IMR-90 (cell line): ENCODE results near the gene ELFN1. TPM values are rescaled to one million over a fixed set of nuclear protein-coding genes. Genes with fewer than 3 reads are reported as not detected.

ENCODE experiments used
- ATAC-seq: fragments of 200-7000 bp; cut with Tn5 transposase; 2 replicates; pipeline ENCODE4 v1.9.1; 2020; ENCODE audit warnings: low read depth, mild to moderate bottlenecking, moderate library complexity
- BruUV-seq: library from RNA; stranded (reverse); fragments of 400-500 nt; replicated peaks from 2 replicates; lab custom pipeline; 2021; lab: Mats Ljungman, UMichigan
- CTCF ChIA-PET: fragments of 300-600 bp; formaldehyde crosslinking; extraction: SDS; loops from one replicate; lab custom pipeline; 2021; ENCODE audit warnings: antibody characterized with exemption; lab: Yijun Ruan, JAX
- POLR2A ChIA-PET: fragments of 300-600 bp; sonication (Branson Sonifier 250); formaldehyde crosslinking; loops from one replicate; lab custom pipeline; 2022; ENCODE audit warnings: antibody characterized with exemption; ENCODE audit not compliant: unreplicated experiment; lab: Charles Lee
- DNase-seq: peaks from one replicate; pipeline ENCODE4 v3.0.0; 2013
- H2AFZ ChIP-seq: replicated peaks from 2 replicates; pipeline ENCODE3; 2013; ENCODE audit warnings: low read length, mild to moderate bottlenecking; ENCODE audit not compliant: poor library complexity
- H2AK5ac ChIP-seq: 2 replicates; pipeline ENCODE4 v1.6.1; 2013; ENCODE audit warnings: low read depth, low read length, inconsistent platforms
- H2AK9ac ChIP-seq: replicated peaks from 2 replicates; pipeline ENCODE3; 2013; ENCODE audit warnings: mild to moderate bottlenecking, low read depth, low read length, moderate library complexity; ENCODE audit not compliant: poor library complexity
- H2BK120ac ChIP-seq: 2 replicates; pipeline ENCODE4 v1.6.1; 2013; ENCODE audit warnings: low read depth, low read length, inconsistent platforms
- H2BK15ac ChIP-seq: 3 replicates; pipeline ENCODE4 v1.6.1; 2013; ENCODE audit warnings: low read depth, low read length, inconsistent platforms
- H2BK20ac ChIP-seq: 2 replicates; pipeline ENCODE4 v1.6.1; 2013; ENCODE audit warnings: low read depth, mild to moderate bottlenecking, inconsistent platforms, low read length, moderate library complexity
- H2BK5ac ChIP-seq: 2 replicates; pipeline ENCODE4 v1.6.1; 2013; ENCODE audit warnings: mild to moderate bottlenecking, low read depth, low read length, inconsistent platforms; ENCODE audit not compliant: poor library complexity, severe bottlenecking
- H3K14ac ChIP-seq: replicated peaks from 2 replicates; pipeline ENCODE4 v1.6.1; 2013; ENCODE audit warnings: low read depth, low read length, inconsistent platforms
- H3K18ac ChIP-seq: 2 replicates; pipeline ENCODE4 v1.6.1; 2013; ENCODE audit warnings: low read depth, low read length, control low read depth
- H3K23ac ChIP-seq: 2 replicates; pipeline ENCODE4 v1.6.1; 2013; ENCODE audit warnings: low read depth, low read length, inconsistent platforms
- H3K27ac ChIP-seq: 2 replicates; pipeline ENCODE4 v1.5.1; 2013; ENCODE audit warnings: mild to moderate bottlenecking, control low read depth, low read length; ENCODE audit not compliant: insufficient read depth
- H3K27me3 ChIP-seq: 2 replicates; pipeline ENCODE4 v1.6.1; 2013; ENCODE audit warnings: low read length; ENCODE audit not compliant: control insufficient read depth, insufficient read depth
- H3K36me3 ChIP-seq: 2 replicates; pipeline ENCODE4 v1.6.1; 2013; ENCODE audit warnings: low read length, mixed read lengths; ENCODE audit not compliant: control insufficient read depth, insufficient read depth
- H3K4ac ChIP-seq: 2 replicates; pipeline ENCODE4 v1.6.1; 2013; ENCODE audit warnings: low read depth, low read length, inconsistent platforms
- H3K4me1 ChIP-seq: 2 replicates; pipeline ENCODE4 v1.6.1; 2013; ENCODE audit warnings: low read length, mixed read lengths; ENCODE audit not compliant: control insufficient read depth, insufficient read depth
- H3K4me2 ChIP-seq: 2 replicates; pipeline ENCODE4 v1.6.1; 2013; ENCODE audit warnings: low read depth, mild to moderate bottlenecking, control low read depth, low read length, moderate library complexity
- H3K4me3 ChIP-seq: 2 replicates; pipeline ENCODE4 v1.5.1; 2013; ENCODE audit warnings: low read depth, mild to moderate bottlenecking, control low read depth, low read length, moderate library complexity; ENCODE audit not compliant: insufficient read depth
- H3K56ac ChIP-seq: 2 replicates; pipeline ENCODE4 v1.6.1; 2013; ENCODE audit warnings: low read length, inconsistent platforms; ENCODE audit not compliant: insufficient read depth; ENCODE audit errors: extremely low read depth
- H3K79me1 ChIP-seq, 2 experiments: 2 replicates each; pipeline ENCODE4 v1.6.1; 2013; ENCODE audit warnings: low read length in 2 of 2, inconsistent platforms in 1 of 2, low read depth in 1 of 2
- H3K9ac ChIP-seq: 2 replicates; pipeline ENCODE4 v1.6.1; 2013; ENCODE audit warnings: low read depth, low read length, control low read depth
- H3K9me1 ChIP-seq: 2 replicates; pipeline ENCODE4 v1.6.1; 2013; ENCODE audit warnings: low read length, inconsistent platforms; ENCODE audit not compliant: insufficient read depth
- H3K9me3 ChIP-seq: 2 replicates; pipeline ENCODE4 v1.6.1; 2013; ENCODE audit warnings: low read length; ENCODE audit not compliant: control insufficient read depth, insufficient read depth
- H4K20me1 ChIP-seq: 2 replicates; pipeline ENCODE4 v1.6.1; 2013; ENCODE audit warnings: low read length, inconsistent platforms; ENCODE audit not compliant: insufficient read depth
- H4K5ac ChIP-seq: 2 replicates; pipeline ENCODE4 v1.6.1; 2013; ENCODE audit warnings: mild to moderate bottlenecking, low read depth, low read length, control low read depth
- H4K8ac ChIP-seq, 2 experiments: 2 replicates each; pipeline ENCODE4 v1.6.1; 2013; ENCODE audit warnings: low read depth in 2 of 2, low read length in 2 of 2, control low read depth in 1 of 2, inconsistent platforms in 1 of 2
- H4K91ac ChIP-seq: 2 replicates; pipeline ENCODE4 v1.6.1; 2013; ENCODE audit warnings: low read depth, low read length, inconsistent platforms; ENCODE audit not compliant: insufficient read depth
- CEBPB ChIP-seq: IDR thresholded peaks from 2 replicates; pipeline ENCODE4 v1.6.1; 2012; ENCODE audit warnings: low read depth, low read length, improper control_type of control experiment
- CHD1 ChIP-seq: IDR thresholded peaks from 2 replicates; pipeline ENCODE4 v1.6.1; 2012; ENCODE audit warnings: low read depth, low read length, improper control_type of control experiment
- FOS ChIP-seq: fragments of 150-350 bp; IDR thresholded peaks from 2 replicates; pipeline ENCODE4 v1.6.1; 2016; ENCODE audit warnings: low read depth, low read length
- MAFK ChIP-seq: IDR thresholded peaks from 2 replicates; pipeline ENCODE4 v1.6.1; 2012; ENCODE audit warnings: low read depth, low read length, improper control_type of control experiment
- MAZ ChIP-seq: IDR thresholded peaks from 2 replicates; pipeline ENCODE4 v1.6.1; 2012; ENCODE audit warnings: low read depth, mild to moderate bottlenecking, low read length, improper control_type of control experiment, moderate library complexity, borderline replicate concordance
- MXI1 ChIP-seq: IDR thresholded peaks from 2 replicates; pipeline ENCODE4 v1.6.1; 2012; ENCODE audit warnings: low read depth, mild to moderate bottlenecking, low read length, moderate library complexity, borderline replicate concordance
- POLR2A ChIP-seq: IDR thresholded peaks from 2 replicates; pipeline ENCODE4 v1.6.1; 2012; ENCODE audit warnings: mild to moderate bottlenecking, low read depth, low read length
- RAD21 ChIP-seq: IDR thresholded peaks from 2 replicates; pipeline ENCODE4 v1.6.1; 2012; ENCODE audit warnings: low read length, improper control_type of control experiment
- RFX5 ChIP-seq: IDR thresholded peaks from 2 replicates; pipeline ENCODE4 v1.8.0; 2012; ENCODE audit warnings: low read depth, mild to moderate bottlenecking, low read length, moderate library complexity
- SMC3 ChIP-seq: fragments of 150-350 bp; IDR thresholded peaks from 2 replicates; pipeline ENCODE4 v1.6.1; 2016; ENCODE audit warnings: low read depth, mild to moderate bottlenecking, antibody characterized with exemption, low read length, moderate library complexity
- WGBS, 2 experiments: methylation state at CpG; one replicate each; pipeline versions ENCODE4 v1.1.5 to v1.1.7; 2013; ENCODE audit warnings: missing lambda C conversion rate in 2 of 2; ENCODE audit not compliant: insufficient read length in 1 of 2; ENCODE audit errors: extremely low coverage in 2 of 2; 5-methylcytosine and 5-hydroxymethylcytosine counted together
- dilution Hi-C: fragments of 300-500 bp; cut with HindIII; formaldehyde crosslinking; loops from one replicate; pipeline ENCODE4 v1.14.3; 2018; ENCODE audit warnings: low sequenced_read_pairs; ENCODE audit not compliant: unreplicated experiment
- in situ Hi-C: fragments of 300-500 bp; cut with MboI; formaldehyde crosslinking; loops from 3 replicates; pipeline ENCODE4 v1.14.3; 2019; ENCODE audit warnings: low sequenced_read_pairs, inconsistent platforms, mixed read lengths
- intact Hi-C: fragments of 100-400 bp; cut with micrococcal nuclease; formaldehyde crosslinking; loops from 2 replicates; pipeline ENCODE4 v1.10.0; 2022
- polyA plus RNA-seq, 3 experiments: library from polyadenylated mRNA; depleted of rRNA; stranded (reverse); fragments of >200 nt; gene quantifications; 2 replicates each; pipeline ENCODE4 v1.2.3, GENCODE V29; 2012; ENCODE audit warnings: low replicate concordance in 1 of 3
- total RNA-seq: library from RNA; depleted of rRNA; stranded (reverse); fragments of >200 nt; gene quantifications from 2 replicates; pipeline ENCODE4 v1.2.3, GENCODE V29; 2012
- TF ChIP-seq, protein P1 (sequence below): fragments of 150-350 bp; IDR thresholded peaks from 2 replicates; pipeline ENCODE4 v1.6.1; 2017; ENCODE audit warnings: mild to moderate bottlenecking, antibody characterized with exemption, low read length, low read depth

The ELFN1 gene
- total and polyA plus RNA-seq, 2 of the 4 experiments (the other 2 are of a cell fraction): 1.6 to 5.2 TPM

- Histone ChIP-seq H2BK5ac (no peak overlapping the region), H3K27ac (no peak overlapping the region), H2BK15ac (no peak overlapping the region), H3K14ac (no peak overlapping the region), H3K9ac (no peak overlapping the region), H3K23ac (no peak overlapping the region), H3K27me3 (peaks cover 5% of the 10 kb centered on the region; the same call in 1 of the 2 replicates), H3K56ac (no peak overlapping the region), H3K36me3 (no peaks in the 10 kb centered on the region), H4K5ac (no peak overlapping the region), H3K9me3 (no peaks in the 10 kb centered on the region), H3K18ac (no peak overlapping the region), H3K4ac (no peak overlapping the region), H3K4me1 (no peaks in the 10 kb centered on the region), H4K91ac (no peak overlapping the region), H3K79me1 (no peaks in the 10 kb centered on the region; a peak in 1 of 4 replicates), H3K9me1 (no peaks in the 10 kb centered on the region), H2BK20ac (no peak overlapping the region), H4K20me1 (peaks cover 3% of the 10 kb centered on the region; the same call in 1 of the 2 replicates), H2AK5ac (no peak overlapping the region), H2AK9ac (no peak overlapping the region), H3K4me2 (no peak overlapping the region), H4K8ac (no peak overlapping the region), H2AFZ (peak overlapping the region; percentile 7), H3K4me3 (no peak overlapping the region), H2BK120ac (no peak overlapping the region)
- TF ChIP-seq RFX5: no peak
- no peak for TF ChIP-seq POLR2A
- TF ChIP-seq SMC3: no peak
- TF ChIP-seq MAFK: no peak
- no peak for TF ChIP-seq CHD1
- TF ChIP-seq MXI1: no peak
- no peak for TF ChIP-seq CEBPB
- TF ChIP-seq, protein P1, sequence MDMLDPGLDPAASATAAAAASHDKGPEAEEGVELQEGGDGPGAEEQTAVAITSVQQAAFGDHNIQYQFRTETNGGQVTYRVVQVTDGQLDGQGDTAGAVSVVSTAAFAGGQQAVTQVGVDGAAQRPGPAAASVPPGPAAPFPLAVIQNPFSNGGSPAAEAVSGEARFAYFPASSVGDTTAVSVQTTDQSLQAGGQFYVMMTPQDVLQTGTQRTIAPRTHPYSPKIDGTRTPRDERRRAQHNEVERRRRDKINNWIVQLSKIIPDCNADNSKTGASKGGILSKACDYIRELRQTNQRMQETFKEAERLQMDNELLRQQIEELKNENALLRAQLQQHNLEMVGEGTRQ: no peak
- no peak for TF ChIP-seq FOS
- TF ChIP-seq RAD21: no peak
- no peak for TF ChIP-seq MAZ
- WGBS, 2 experiments: 54% methylated on average over 15 of the region's 31 CpGs; no CpG with 5 or more reads in 1 of the 2 experiments
- ChIA-PET CTCF (no interaction called here), POLR2A (no interaction called here)
- ATAC-seq: no peak
- no peak for DNase-seq
- dilution Hi-C loops (no loop called here), intact Hi-C loops (no loop called here), in situ Hi-C loops (no loop called here)
- BruUV-seq: no TSS peak
These were observed 24.8 kb downstream of the ELFN1 start for GRCh38 chr7:1694611-1695511.
